IMR-90 (cell line): ENCODE measurements around the gene DND1. TPM values are rescaled to one million over a fixed set of nuclear protein-coding genes. Genes with fewer than 3 reads are reported as not detected.
"Not testable (repeated sequence)": the region's sequence is repeated elsewhere in the genome, so short reads cannot be mapped to it uniquely, and the experiment has no call there.

ENCODE experiments used
- ATAC-seq: fragments of 200-7000 bp; cut with Tn5 transposase; 2 replicates; pipeline ENCODE4 v1.9.1; 2020; ENCODE audit warnings: low read depth, mild to moderate bottlenecking, moderate library complexity
- BruUV-seq: library from RNA; stranded (reverse); fragments of 400-500 nt; replicated peaks from 2 replicates; lab custom pipeline; 2021; lab: Mats Ljungman, UMichigan
- CTCF ChIA-PET: fragments of 300-600 bp; formaldehyde crosslinking; extraction: SDS; loops from one replicate; lab custom pipeline; 2021; ENCODE audit warnings: antibody characterized with exemption; lab: Yijun Ruan, JAX
- POLR2A ChIA-PET: fragments of 300-600 bp; sonication (Branson Sonifier 250); formaldehyde crosslinking; loops from one replicate; lab custom pipeline; 2022; ENCODE audit warnings: antibody characterized with exemption; ENCODE audit not compliant: unreplicated experiment; lab: Charles Lee
- DNase-seq: peaks from one replicate; pipeline ENCODE4 v3.0.0; 2013
- H2AFZ ChIP-seq: replicated peaks from 2 replicates; pipeline ENCODE3; 2013; ENCODE audit warnings: low read length, mild to moderate bottlenecking; ENCODE audit not compliant: poor library complexity
- H2AK5ac ChIP-seq: 2 replicates; pipeline ENCODE4 v1.6.1; 2013; ENCODE audit warnings: low read depth, low read length, inconsistent platforms
- H2AK9ac ChIP-seq: replicated peaks from 2 replicates; pipeline ENCODE3; 2013; ENCODE audit warnings: mild to moderate bottlenecking, low read depth, low read length, moderate library complexity; ENCODE audit not compliant: poor library complexity
- H2BK120ac ChIP-seq: 2 replicates; pipeline ENCODE4 v1.6.1; 2013; ENCODE audit warnings: low read depth, low read length, inconsistent platforms
- H2BK15ac ChIP-seq: 3 replicates; pipeline ENCODE4 v1.6.1; 2013; ENCODE audit warnings: low read depth, low read length, inconsistent platforms
- H2BK20ac ChIP-seq: 2 replicates; pipeline ENCODE4 v1.6.1; 2013; ENCODE audit warnings: low read depth, mild to moderate bottlenecking, inconsistent platforms, low read length, moderate library complexity
- H2BK5ac ChIP-seq: 2 replicates; pipeline ENCODE4 v1.6.1; 2013; ENCODE audit warnings: mild to moderate bottlenecking, low read depth, low read length, inconsistent platforms; ENCODE audit not compliant: poor library complexity, severe bottlenecking
- H3K14ac ChIP-seq: replicated peaks from 2 replicates; pipeline ENCODE4 v1.6.1; 2013; ENCODE audit warnings: low read depth, low read length, inconsistent platforms
- H3K18ac ChIP-seq: 2 replicates; pipeline ENCODE4 v1.6.1; 2013; ENCODE audit warnings: low read depth, low read length, control low read depth
- H3K23ac ChIP-seq: 2 replicates; pipeline ENCODE4 v1.6.1; 2013; ENCODE audit warnings: low read depth, low read length, inconsistent platforms
- H3K27ac ChIP-seq: 2 replicates; pipeline ENCODE4 v1.5.1; 2013; ENCODE audit warnings: mild to moderate bottlenecking, control low read depth, low read length; ENCODE audit not compliant: insufficient read depth
- H3K27me3 ChIP-seq: 2 replicates; pipeline ENCODE4 v1.6.1; 2013; ENCODE audit warnings: low read length; ENCODE audit not compliant: control insufficient read depth, insufficient read depth
- H3K36me3 ChIP-seq: 2 replicates; pipeline ENCODE4 v1.6.1; 2013; ENCODE audit warnings: low read length, mixed read lengths; ENCODE audit not compliant: control insufficient read depth, insufficient read depth
- H3K4ac ChIP-seq: 2 replicates; pipeline ENCODE4 v1.6.1; 2013; ENCODE audit warnings: low read depth, low read length, inconsistent platforms
- H3K4me1 ChIP-seq: 2 replicates; pipeline ENCODE4 v1.6.1; 2013; ENCODE audit warnings: low read length, mixed read lengths; ENCODE audit not compliant: control insufficient read depth, insufficient read depth
- H3K4me2 ChIP-seq: 2 replicates; pipeline ENCODE4 v1.6.1; 2013; ENCODE audit warnings: low read depth, mild to moderate bottlenecking, control low read depth, low read length, moderate library complexity
- H3K4me3 ChIP-seq: 2 replicates; pipeline ENCODE4 v1.5.1; 2013; ENCODE audit warnings: low read depth, mild to moderate bottlenecking, control low read depth, low read length, moderate library complexity; ENCODE audit not compliant: insufficient read depth
- H3K56ac ChIP-seq: 2 replicates; pipeline ENCODE4 v1.6.1; 2013; ENCODE audit warnings: low read length, inconsistent platforms; ENCODE audit not compliant: insufficient read depth; ENCODE audit errors: extremely low read depth
- H3K79me1 ChIP-seq, 2 experiments: 2 replicates each; pipeline ENCODE4 v1.6.1; 2013; ENCODE audit warnings: low read length in 2 of 2, inconsistent platforms in 1 of 2, low read depth in 1 of 2
- H3K9ac ChIP-seq: 2 replicates; pipeline ENCODE4 v1.6.1; 2013; ENCODE audit warnings: low read depth, low read length, control low read depth
- H3K9me1 ChIP-seq: 2 replicates; pipeline ENCODE4 v1.6.1; 2013; ENCODE audit warnings: low read length, inconsistent platforms; ENCODE audit not compliant: insufficient read depth
- H3K9me3 ChIP-seq: 2 replicates; pipeline ENCODE4 v1.6.1; 2013; ENCODE audit warnings: low read length; ENCODE audit not compliant: control insufficient read depth, insufficient read depth
- H4K20me1 ChIP-seq: 2 replicates; pipeline ENCODE4 v1.6.1; 2013; ENCODE audit warnings: low read length, inconsistent platforms; ENCODE audit not compliant: insufficient read depth
- H4K5ac ChIP-seq: 2 replicates; pipeline ENCODE4 v1.6.1; 2013; ENCODE audit warnings: mild to moderate bottlenecking, low read depth, low read length, control low read depth
- H4K8ac ChIP-seq, 2 experiments: 2 replicates each; pipeline ENCODE4 v1.6.1; 2013; ENCODE audit warnings: low read depth in 2 of 2, low read length in 2 of 2, control low read depth in 1 of 2, inconsistent platforms in 1 of 2
- H4K91ac ChIP-seq: 2 replicates; pipeline ENCODE4 v1.6.1; 2013; ENCODE audit warnings: low read depth, low read length, inconsistent platforms; ENCODE audit not compliant: insufficient read depth
- CEBPB ChIP-seq: IDR thresholded peaks from 2 replicates; pipeline ENCODE4 v1.6.1; 2012; ENCODE audit warnings: low read depth, low read length, improper control_type of control experiment
- MXI1 ChIP-seq: IDR thresholded peaks from 2 replicates; pipeline ENCODE4 v1.6.1; 2012; ENCODE audit warnings: low read depth, mild to moderate bottlenecking, low read length, moderate library complexity, borderline replicate concordance
- RCOR1 ChIP-seq: IDR thresholded peaks from 2 replicates; pipeline ENCODE4 v1.6.1; 2012; ENCODE audit warnings: mild to moderate bottlenecking, low read length, improper control_type of control experiment; ENCODE audit not compliant: insufficient replicate concordance
- RFX5 ChIP-seq: IDR thresholded peaks from 2 replicates; pipeline ENCODE4 v1.8.0; 2012; ENCODE audit warnings: low read depth, mild to moderate bottlenecking, low read length, moderate library complexity
- USF2 ChIP-seq: fragments of 150-350 bp; IDR thresholded peaks from 2 replicates; pipeline ENCODE4 v1.6.1; 2017; ENCODE audit warnings: mild to moderate bottlenecking, antibody characterized with exemption, low read length, low read depth
- WGBS, 2 experiments: methylation state at CpG; one replicate each; pipeline versions ENCODE4 v1.1.5 to v1.1.7; 2013; ENCODE audit warnings: missing lambda C conversion rate in 2 of 2; ENCODE audit not compliant: insufficient read length in 1 of 2; ENCODE audit errors: extremely low coverage in 2 of 2; 5-methylcytosine and 5-hydroxymethylcytosine counted together
- dilution Hi-C: fragments of 300-500 bp; cut with HindIII; formaldehyde crosslinking; loops from one replicate; pipeline ENCODE4 v1.14.3; 2018; ENCODE audit warnings: low sequenced_read_pairs; ENCODE audit not compliant: unreplicated experiment
- in situ Hi-C: fragments of 300-500 bp; cut with MboI; formaldehyde crosslinking; loops from 3 replicates; pipeline ENCODE4 v1.14.3; 2019; ENCODE audit warnings: low sequenced_read_pairs, inconsistent platforms, mixed read lengths
- intact Hi-C: fragments of 100-400 bp; cut with micrococcal nuclease; formaldehyde crosslinking; loops from 2 replicates; pipeline ENCODE4 v1.10.0; 2022
- polyA plus RNA-seq, 3 experiments: library from polyadenylated mRNA; depleted of rRNA; stranded (reverse); fragments of >200 nt; gene quantifications; 2 replicates each; pipeline ENCODE4 v1.2.3, GENCODE V29; 2012; ENCODE audit warnings: low replicate concordance in 1 of 3
- total RNA-seq: library from RNA; depleted of rRNA; stranded (reverse); fragments of >200 nt; gene quantifications from 2 replicates; pipeline ENCODE4 v1.2.3, GENCODE V29; 2012
- TF ChIP-seq, protein P1 (sequence below): fragments of 150-350 bp; IDR thresholded peaks from 2 replicates; pipeline ENCODE4 v1.6.1; 2016; ENCODE audit warnings: low read depth, mild to moderate bottlenecking, low read length, moderate library complexity, borderline replicate concordance

DND1 gene
- total and polyA plus RNA-seq, 2 of the 4 experiments (the other 2 are of a cell fraction), result under 0.01 to 0.67 TPM

DNA sequence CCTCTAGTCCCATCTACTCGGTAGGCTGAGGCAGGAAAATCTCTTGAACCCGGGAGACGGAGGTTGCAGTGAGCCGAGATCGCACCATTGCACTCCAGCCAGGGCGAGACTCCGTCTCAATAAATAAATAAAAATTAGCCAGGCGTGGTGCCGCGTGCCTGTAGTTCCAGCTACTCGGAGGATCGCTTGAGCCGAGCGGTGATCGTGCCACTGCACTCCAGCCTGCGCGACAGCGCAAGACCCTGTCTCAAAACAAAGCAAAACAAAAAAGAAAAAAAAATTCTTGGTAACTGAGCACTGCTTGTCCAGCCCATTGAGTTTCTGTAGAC, 9.4 kb downstream of the DND1 start:
- Histone ChIP-seq H3K14ac (peak overlapping the region; percentile 94), H4K91ac (peak overlapping the region; percentile 58), H3K4me1 (peaks cover 3% of the 10 kb centered on the region; the same call in 1 of the 2 replicates), H3K9me1 (peaks cover 11% of the 10 kb centered on the region; the same call in 1 of the 2 replicates), H3K56ac (peak overlapping the region; percentile 95; the same call in 1 of the 2 replicates), H4K5ac (peak overlapping the region; percentile 99; the same call in 1 of the 2 replicates), H2BK5ac (peak overlapping the region; percentile 93), H2AFZ (peak overlapping the region; percentile 94), H2AK5ac (no peak overlapping the region), H3K9me3 (no peaks in the 10 kb centered on the region), H3K9ac (peak overlapping the region; percentile 94), H2BK20ac (no peak overlapping the region), H3K27ac (peak overlapping the region; percentile 92), H2BK120ac (no peak overlapping the region), H3K23ac (peak overlapping the region; percentile 94; the same call in 1 of the 2 replicates), H3K79me1 (peaks cover 23 to 43% of the 10 kb centered on the region in 2 experiments), H4K8ac (peak overlapping the region; percentile 71 to 96), H3K27me3 (no peaks in the 10 kb centered on the region), H3K4me2 (peak overlapping the region; percentile 96), H3K4me3 (peak overlapping the region; percentile 86), H2AK9ac (peak overlapping the region; percentile 98), H4K20me1 (peaks cover 14% of the 10 kb centered on the region), H3K4ac (peak overlapping the region; percentile 89), H3K18ac (peak overlapping the region; percentile 96), H3K36me3 (peaks cover 45% of the 10 kb centered on the region), H2BK15ac (no peak overlapping the region)
- in situ Hi-C loops (no loop called here), intact Hi-C loops (loop anchor here (1.0 kb wide), 1 partner anchor 27 kb away; the partner anchor contains the start of genes HARS1 and HARS2), dilution Hi-C loops (no loop called here)
- WGBS, 2 experiments, result 11% methylated on average over 13 of the region's 18 CpGs; no CpG with 5 or more reads in 1 of the 2 experiments
- ChIA-PET CTCF (no interaction called here), POLR2A (interaction anchor here (1.2 kb wide), 1 partner anchor 107 kb away, joined by 3 read pairs; the partner anchor contains the start of gene SRA1)
- DNase-seq (no peak), ATAC-seq (peak; percentile 6; the same call in 1 of the 2 replicates)
- no peak for TF ChIP-seq CEBPB
- no peak for TF ChIP-seq RFX5
- no peak for TF ChIP-seq RCOR1
- TF ChIP-seq USF2, result no peak
- TF ChIP-seq, protein P1, sequence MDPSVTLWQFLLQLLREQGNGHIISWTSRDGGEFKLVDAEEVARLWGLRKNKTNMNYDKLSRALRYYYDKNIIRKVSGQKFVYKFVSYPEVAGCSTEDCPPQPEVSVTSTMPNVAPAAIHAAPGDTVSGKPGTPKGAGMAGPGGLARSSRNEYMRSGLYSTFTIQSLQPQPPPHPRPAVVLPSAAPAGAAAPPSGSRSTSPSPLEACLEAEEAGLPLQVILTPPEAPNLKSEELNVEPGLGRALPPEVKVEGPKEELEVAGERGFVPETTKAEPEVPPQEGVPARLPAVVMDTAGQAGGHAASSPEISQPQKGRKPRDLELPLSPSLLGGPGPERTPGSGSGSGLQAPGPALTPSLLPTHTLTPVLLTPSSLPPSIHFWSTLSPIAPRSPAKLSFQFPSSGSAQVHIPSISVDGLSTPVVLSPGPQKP, result no peak
- TF ChIP-seq MXI1, result no peak
- no TSS peak for BruUV-seq

- H3K9me3 ChIP-seq, H2AK5ac ChIP-seq, DNase-seq, BruUV-seq, H3K14ac ChIP-seq, H3K23ac ChIP-seq, H3K4me1 ChIP-seq, dilution Hi-C loops, H3K4ac ChIP-seq, H2BK120ac ChIP-seq, in situ Hi-C loops, H3K4me2 ChIP-seq, H2BK15ac ChIP-seq, H4K20me1 ChIP-seq, H4K5ac ChIP-seq, POLR2A ChIA-PET, H3K9me1 ChIP-seq, H3K4me3 ChIP-seq, H2AFZ ChIP-seq, H3K9ac ChIP-seq, H2BK20ac ChIP-seq, H3K27ac ChIP-seq, H4K8ac ChIP-seq, H2AK9ac ChIP-seq, H3K79me1 ChIP-seq, H3K27me3 ChIP-seq, H3K56ac ChIP-seq, H3K18ac ChIP-seq, CTCF ChIA-PET, H4K91ac ChIP-seq, H2BK5ac ChIP-seq, ATAC-seq: not testable (repeated sequence)
- intact Hi-C loops, result loop anchor here (2.0 kb wide), 1 partner anchor 14 kb away; the partner anchor contains the start of genes IK and NDUFA2
- 33% methylated on average over 1 of the region's 6 CpGs; no CpG with 5 or more reads in 1 of the 2 experiments for WGBS, 2 experiments
- peaks cover 59% of the 10 kb centered on the region for H3K36me3 ChIP-seq
These were observed 13.0 kb downstream of the DND1 start for GRCh38 chr5:140660371-140660770.
